BE2C (cell line): ENCODE results near the gene NEGR1.

ENCODE experiments used
- DNase-seq: peaks from one replicate; pipeline ENCODE4 v3.0.0-alpha.2; 2020
- H3K27me3 ChIP-seq: fragments of 250-450 bp; sonication (Bioruptor Pico); 2 replicates; pipeline ENCODE4 v1.5.1; 2020; ENCODE audit warnings: mild to moderate bottlenecking
- H3K36me3 ChIP-seq: fragments of 250-450 bp; sonication (Bioruptor Pico); 2 replicates; pipeline ENCODE4 v1.5.1; 2020; ENCODE audit warnings: mild to moderate bottlenecking
- H3K4me1 ChIP-seq: fragments of 250-450 bp; sonication (Bioruptor Pico); 2 replicates; pipeline ENCODE4 v1.5.1; 2020
- H3K4me3 ChIP-seq: 2 replicates; pipeline ENCODE4 v1.5.1; 2011; ENCODE audit warnings: low read depth, low read length
- H3K9me3 ChIP-seq: fragments of 250-450 bp; sonication (Bioruptor Pico); 2 replicates; pipeline ENCODE4 v1.5.1; 2020
- CTCF ChIP-seq: IDR thresholded peaks from 2 replicates; pipeline ENCODE4 v1.5.1; 2012; ENCODE audit warnings: mild to moderate bottlenecking, low read depth, low read length

NEGR1 gene

DNA sequence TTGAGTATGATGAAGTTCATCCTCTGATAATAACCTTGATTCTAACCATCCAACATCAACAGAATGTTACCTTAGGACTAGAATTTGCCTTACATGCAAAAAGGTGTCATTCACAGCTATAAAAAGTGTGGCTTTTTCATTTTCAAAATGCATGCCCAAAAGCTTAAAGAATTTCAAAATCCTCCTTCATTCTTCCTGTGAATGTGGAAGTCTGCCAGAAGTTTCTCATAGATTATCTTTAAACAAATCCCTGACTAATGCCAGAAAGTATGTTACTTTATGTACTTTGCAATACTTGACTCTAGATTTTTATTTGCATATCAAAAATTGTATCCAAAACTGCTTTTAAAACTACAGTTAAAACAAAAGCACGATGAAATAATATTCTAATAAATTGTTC is 930.9 kb downstream of the NEGR1 start:
- Histone ChIP-seq H3K4me3 (no peak overlapping the region), H3K4me1 (no peaks in the 10 kb centered on the region), H3K9me3 (no peaks in the 10 kb centered on the region), H3K36me3 (no peaks in the 10 kb centered on the region), H3K27me3 (no peaks in the 10 kb centered on the region)
- no peak for TF ChIP-seq CTCF
- no peak for DNase-seq

GRCh38 chr1:71350805-71351204 is 931.5 kb downstream of the NEGR1 start:
- no peak for DNase-seq
- Histone ChIP-seq H3K4me3 (no peak overlapping the region), H3K4me1 (no peaks in the 10 kb centered on the region), H3K36me3 (no peaks in the 10 kb centered on the region), H3K27me3 (no peaks in the 10 kb centered on the region), H3K9me3 (no peaks in the 10 kb centered on the region)
- no peak for TF ChIP-seq CTCF

GRCh38 chr1:71350330-71350729 is 932.0 kb downstream of the NEGR1 start:
- no peak for DNase-seq
- TF ChIP-seq CTCF: no peak
- Histone ChIP-seq H3K4me3 (no peak overlapping the region), H3K27me3 (no peaks in the 10 kb centered on the region), H3K36me3 (no peaks in the 10 kb centered on the region), H3K9me3 (no peaks in the 10 kb centered on the region), H3K4me1 (no peaks in the 10 kb centered on the region)
